ENCODE results near the gene ANO2.

ANO2 gene

GRCh38 chr12:5964913-5965900 lies 20.1 kb upstream of the ANO2 start:
- no peak for DNase-seq

GRCh38 chr12:5963515-5963914 lies 18.5 kb upstream of the ANO2 start:
- DNase-seq, result no peak

- DNase-seq, result no peak
Observed at GRCh38 chr12:5960783-5961182, 15.7 kb upstream of the ANO2 start.

GRCh38 chr12:5956987-5957386 lies 11.9 kb upstream of the ANO2 start:
- no peak for DNase-seq

- DNase-seq, result no peak
Observed at GRCh38 chr12:5954661-5955060, 9.6 kb upstream of the ANO2 start.

GRCh38 chr12:5953835-5954586 lies 9.0 kb upstream of the ANO2 start:
- DNase-seq, result no peak

- DNase-seq, result no peak
Observed at GRCh38 chr12:5952031-5952430, 7.0 kb upstream of the ANO2 start.

- DNase-seq, result no peak
Observed at GRCh38 chr12:5948696-5949095, 3.6 kb upstream of the ANO2 start.

GRCh38 chr12:5947006-5947405 lies 1.9 kb upstream of the ANO2 start:
- no peak for DNase-seq

GRCh38 chr12:5946388-5946787 lies 1.3 kb upstream of the ANO2 start:
- DNase-seq, result no peak

GRCh38 chr12:5944688-5945070 lies 380 bp downstream of the ANO2 start:
- no peak for DNase-seq

GRCh38 chr12:5944053-5944452 lies 1.0 kb downstream of the ANO2 start:
- DNase-seq, result no peak

- DNase-seq, result no peak
Observed at GRCh38 chr12:5941907-5942306, 3.2 kb downstream of the ANO2 start.

- no peak for DNase-seq
Observed at GRCh38 chr12:5927732-5928516, 17.1 kb downstream of the ANO2 start.

- DNase-seq, result no peak
Observed at GRCh38 chr12:5925646-5926045, 19.4 kb downstream of the ANO2 start.

GRCh38 chr12:5924342-5924741 lies 20.7 kb downstream of the ANO2 start:
- no peak for DNase-seq

GRCh38 chr12:5923751-5924150 lies 21.3 kb downstream of the ANO2 start:
- DNase-seq, result no peak

- no peak for DNase-seq
Observed at GRCh38 chr12:5923043-5923605, 21.9 kb downstream of the ANO2 start.

GRCh38 chr12:5921966-5922899 lies 22.8 kb downstream of the ANO2 start:
- no peak for DNase-seq

- no peak for DNase-seq
Observed at GRCh38 chr12:5921027-5921909, 23.8 kb downstream of the ANO2 start.
